ENCODE results near the gene IL12RB1. TPM values are rescaled to one million over a fixed set of nuclear protein-coding genes. Genes with fewer than 3 reads are reported as not detected.
A peak's percentile ranks its signal among the peaks of the same experiment; 100 is the strongest.

IL12RB1 gene
- total and polyA plus RNA-seq, 2 of the 13 experiments (the other 11 are each of a cell fraction or from before 2014, with no cell fraction given), result 0.03 to 0.04 TPM

DNA sequence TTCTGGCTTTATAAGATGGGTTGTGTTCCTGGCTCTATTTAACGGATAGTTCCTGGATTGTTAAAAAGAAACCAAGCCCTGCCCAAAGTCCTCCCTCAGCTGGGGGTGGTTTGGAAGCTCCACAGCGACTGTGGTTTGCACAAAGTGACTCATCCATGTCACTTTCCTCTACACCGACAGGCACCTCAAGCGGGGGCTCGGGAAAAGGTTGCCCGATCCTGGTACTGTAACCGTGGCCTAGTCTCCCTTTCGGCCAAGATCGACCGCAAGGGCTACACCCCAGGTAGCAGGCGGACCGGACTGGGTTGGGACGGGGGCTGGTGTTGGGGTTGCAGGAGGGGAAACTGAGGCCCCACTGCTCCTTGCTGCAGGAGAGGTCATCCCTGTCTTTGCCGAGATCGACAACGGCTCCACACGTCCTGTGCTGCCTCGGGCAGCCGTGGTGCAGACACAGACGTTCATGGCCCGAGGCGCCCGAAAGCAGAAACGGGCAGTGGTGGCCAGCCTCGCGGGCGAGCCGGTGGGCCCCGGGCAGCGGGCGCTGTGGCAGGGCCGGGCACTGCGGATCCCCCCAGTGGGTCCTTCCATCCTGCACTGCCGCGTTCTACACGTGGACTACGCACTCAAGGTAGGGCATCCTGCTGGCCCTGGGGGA, 77.2 kb downstream of the IL12RB1 start (continued):
- TF ChIP-seq, protein P1, sequence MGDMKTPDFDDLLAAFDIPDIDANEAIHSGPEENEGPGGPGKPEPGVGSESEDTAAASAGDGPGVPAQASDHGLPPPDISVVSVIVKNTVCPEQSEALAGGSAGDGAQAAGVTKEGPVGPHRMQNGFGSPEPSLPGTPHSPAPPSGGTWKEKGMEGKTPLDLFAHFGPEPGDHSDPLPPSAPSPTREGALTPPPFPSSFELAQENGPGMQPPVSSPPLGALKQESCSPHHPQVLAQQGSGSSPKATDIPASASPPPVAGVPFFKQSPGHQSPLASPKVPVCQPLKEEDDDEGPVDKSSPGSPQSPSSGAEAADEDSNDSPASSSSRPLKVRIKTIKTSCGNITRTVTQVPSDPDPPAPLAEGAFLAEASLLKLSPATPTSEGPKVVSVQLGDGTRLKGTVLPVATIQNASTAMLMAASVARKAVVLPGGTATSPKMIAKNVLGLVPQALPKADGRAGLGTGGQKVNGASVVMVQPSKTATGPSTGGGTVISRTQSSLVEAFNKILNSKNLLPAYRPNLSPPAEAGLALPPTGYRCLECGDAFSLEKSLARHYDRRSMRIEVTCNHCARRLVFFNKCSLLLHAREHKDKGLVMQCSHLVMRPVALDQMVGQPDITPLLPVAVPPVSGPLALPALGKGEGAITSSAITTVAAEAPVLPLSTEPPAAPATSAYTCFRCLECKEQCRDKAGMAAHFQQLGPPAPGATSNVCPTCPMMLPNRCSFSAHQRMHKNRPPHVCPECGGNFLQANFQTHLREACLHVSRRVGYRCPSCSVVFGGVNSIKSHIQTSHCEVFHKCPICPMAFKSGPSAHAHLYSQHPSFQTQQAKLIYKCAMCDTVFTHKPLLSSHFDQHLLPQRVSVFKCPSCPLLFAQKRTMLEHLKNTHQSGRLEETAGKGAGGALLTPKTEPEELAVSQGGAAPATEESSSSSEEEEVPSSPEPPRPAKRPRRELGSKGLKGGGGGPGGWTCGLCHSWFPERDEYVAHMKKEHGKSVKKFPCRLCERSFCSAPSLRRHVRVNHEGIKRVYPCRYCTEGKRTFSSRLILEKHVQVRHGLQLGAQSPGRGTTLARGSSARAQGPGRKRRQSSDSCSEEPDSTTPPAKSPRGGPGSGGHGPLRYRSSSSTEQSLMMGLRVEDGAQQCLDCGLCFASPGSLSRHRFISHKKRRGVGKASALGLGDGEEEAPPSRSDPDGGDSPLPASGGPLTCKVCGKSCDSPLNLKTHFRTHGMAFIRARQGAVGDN (CRISPR knock-in tag; IDR thresholded peaks at IDR 0.05), result peak; percentile 58
- 0 out of 2 replicates have a peak, but pooled peaks have one; percentile 30 for TF ChIP-seq KAT8 (CRISPR knock-in tag; IDR thresholded peaks at IDR 0.05)
- no peak for TF ChIP-seq ZBTB20 (CRISPR knock-in tag; IDR thresholded peaks at IDR 0.05; ENCODE audit: borderline replicate concordance, low read depth)
- TF ChIP-seq, protein P2, sequence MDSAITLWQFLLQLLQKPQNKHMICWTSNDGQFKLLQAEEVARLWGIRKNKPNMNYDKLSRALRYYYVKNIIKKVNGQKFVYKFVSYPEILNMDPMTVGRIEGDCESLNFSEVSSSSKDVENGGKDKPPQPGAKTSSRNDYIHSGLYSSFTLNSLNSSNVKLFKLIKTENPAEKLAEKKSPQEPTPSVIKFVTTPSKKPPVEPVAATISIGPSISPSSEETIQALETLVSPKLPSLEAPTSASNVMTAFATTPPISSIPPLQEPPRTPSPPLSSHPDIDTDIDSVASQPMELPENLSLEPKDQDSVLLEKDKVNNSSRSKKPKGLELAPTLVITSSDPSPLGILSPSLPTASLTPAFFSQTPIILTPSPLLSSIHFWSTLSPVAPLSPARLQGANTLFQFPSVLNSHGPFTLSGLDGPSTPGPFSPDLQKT (CRISPR knock-in tag; IDR thresholded peaks at IDR 0.05; ENCODE audit: borderline replicate concordance), result no peak
- peak; percentile 100 for TF ChIP-seq ZSCAN30 (CRISPR knock-in tag; IDR thresholded peaks at IDR 0.05)
- TF ChIP-seq GATAD1 (CRISPR knock-in tag; IDR thresholded peaks at IDR 0.05), result 0 out of 2 replicates have a peak, but pooled peaks have one; percentile 24
- TF ChIP-seq XRCC5 (optimal IDR thresholded peaks at IDR 0.05; ENCODE audit: low read length), result peak; percentile 29
- TF ChIP-seq, protein P3, sequence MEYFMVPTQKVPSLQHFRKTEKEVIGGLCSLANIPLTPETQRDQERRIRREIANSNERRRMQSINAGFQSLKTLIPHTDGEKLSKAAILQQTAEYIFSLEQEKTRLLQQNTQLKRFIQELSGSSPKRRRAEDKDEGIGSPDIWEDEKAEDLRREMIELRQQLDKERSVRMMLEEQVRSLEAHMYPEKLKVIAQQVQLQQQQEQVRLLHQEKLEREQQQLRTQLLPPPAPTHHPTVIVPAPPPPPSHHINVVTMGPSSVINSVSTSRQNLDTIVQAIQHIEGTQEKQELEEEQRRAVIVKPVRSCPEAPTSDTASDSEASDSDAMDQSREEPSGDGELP (IDR thresholded peaks at IDR 0.05; ENCODE audit: borderline replicate concordance, low read depth), result peak; percentile 65; the same call in 1 of the 2 replicates
- peak; percentile 40; the same call in 1 of the 2 replicates for TF ChIP-seq GATAD2A (CRISPR knock-in tag; IDR thresholded peaks at IDR 0.05)
- 0 out of 2 replicates have a peak, but pooled peaks have one; percentile 30 for TF ChIP-seq ZNF232 (CRISPR knock-in tag; IDR thresholded peaks at IDR 0.05; ENCODE audit: borderline replicate concordance)
- peak; percentile 84 for TF ChIP-seq ZBTB38 (CRISPR knock-in tag; IDR thresholded peaks at IDR 0.05)
- TF ChIP-seq FOSL2 (CRISPR knock-in tag; IDR thresholded peaks at IDR 0.05), result peak; percentile 95
- TF ChIP-seq, protein P4, sequence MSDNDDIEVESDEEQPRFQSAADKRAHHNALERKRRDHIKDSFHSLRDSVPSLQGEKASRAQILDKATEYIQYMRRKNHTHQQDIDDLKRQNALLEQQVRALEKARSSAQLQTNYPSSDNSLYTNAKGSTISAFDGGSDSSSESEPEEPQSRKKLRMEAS (IDR thresholded peaks at IDR 0.05), result no peak

Other genes starting within 250 kb of the IL12RB1 start
- 2.8 and 3.4 TPM in 2 replicates for gene JAK3, start 239.0 kb downstream of the IL12RB1 start, total RNA-seq (2016; rRNA removed; fragmentation: Illumina TruSeq; extraction: Trizol)
- gene JAK3, start 239.0 kb downstream of the IL12RB1 start, polyA plus RNA-seq (2011; rRNA removed), result 18.6 and 30.1 TPM in 2 replicates
- 1,471 and 1,490 TPM in 2 replicates for gene RPL18A, start 227.0 kb downstream of the IL12RB1 start, total RNA-seq (2016; rRNA removed; fragmentation: Illumina TruSeq; extraction: Trizol)
- 2,004 and 2,232 TPM in 2 replicates for gene RPL18A, start 227.0 kb downstream of the IL12RB1 start, polyA plus RNA-seq (2011; rRNA removed)
- not detected in 2 replicates for gene SLC5A5, start 215.0 kb downstream of the IL12RB1 start, total RNA-seq (2016; rRNA removed; fragmentation: Illumina TruSeq; extraction: Trizol)
- not detected in 2 replicates for gene SLC5A5, start 215.0 kb downstream of the IL12RB1 start, polyA plus RNA-seq (2011; rRNA removed)
- 14.9 and 16.3 TPM in 2 replicates for gene CCDC124, start 153.9 kb downstream of the IL12RB1 start, total RNA-seq (2016; rRNA removed; fragmentation: Illumina TruSeq; extraction: Trizol)
- gene CCDC124, start 153.9 kb downstream of the IL12RB1 start, polyA plus RNA-seq (2011; rRNA removed), result 20.3 and 24.8 TPM in 2 replicates
- gene KCNN1, start 119.8 kb downstream of the IL12RB1 start, total RNA-seq (2016; rRNA removed; fragmentation: Illumina TruSeq; extraction: Trizol), result 0.04 TPM in 1 of 2 replicates, not detected in the other
- gene KCNN1, start 119.8 kb downstream of the IL12RB1 start, polyA plus RNA-seq (2011; rRNA removed), result not detected in 2 replicates
- gene ARRDC2, start 78.8 kb downstream of the IL12RB1 start, total RNA-seq (2016; rRNA removed; fragmentation: Illumina TruSeq; extraction: Trizol), result 1.7 and 2.1 TPM in 2 replicates
- gene ARRDC2, start 78.8 kb downstream of the IL12RB1 start, polyA plus RNA-seq (2011; rRNA removed), result 3.4 and 4.3 TPM in 2 replicates
- 4.1 and 4.5 TPM in 2 replicates for gene MAST3, start 10.8 kb upstream of the IL12RB1 start, total RNA-seq (2016; rRNA removed; fragmentation: Illumina TruSeq; extraction: Trizol)
- 4.6 and 6.0 TPM in 2 replicates for gene MAST3, start 10.8 kb upstream of the IL12RB1 start, polyA plus RNA-seq (2011; rRNA removed)
- gene PIK3R2, start 66.2 kb upstream of the IL12RB1 start, total RNA-seq (2016; rRNA removed; fragmentation: Illumina TruSeq; extraction: Trizol), result 15.8 and 25.3 TPM in 2 replicates
- gene PIK3R2, start 66.2 kb upstream of the IL12RB1 start, polyA plus RNA-seq (2011; rRNA removed), result 18.6 and 27.2 TPM in 2 replicates
- 41.2 and 79.4 TPM in 2 replicates for gene IFI30, start 86.9 kb upstream of the IL12RB1 start, total RNA-seq (2016; rRNA removed; fragmentation: Illumina TruSeq; extraction: Trizol)
- gene IFI30, start 86.9 kb upstream of the IL12RB1 start, polyA plus RNA-seq (2011; rRNA removed), result 24.7 and 25.0 TPM in 2 replicates
- gene MPV17L2, start 106.3 kb upstream of the IL12RB1 start, total RNA-seq (2016; rRNA removed; fragmentation: Illumina TruSeq; extraction: Trizol), result 13.0 and 16.7 TPM in 2 replicates
- 12.4 and 13.6 TPM in 2 replicates for gene MPV17L2, start 106.3 kb upstream of the IL12RB1 start, polyA plus RNA-seq (2011; rRNA removed)
- gene RAB3A, start 117.1 kb upstream of the IL12RB1 start, total RNA-seq (2016; rRNA removed; fragmentation: Illumina TruSeq; extraction: Trizol), result 0.53 and 0.58 TPM in 2 replicates
- gene RAB3A, start 117.1 kb upstream of the IL12RB1 start, polyA plus RNA-seq (2011; rRNA removed), result 0.95 and 0.98 TPM in 2 replicates
- 0.90 and 1.4 TPM in 2 replicates for gene PDE4C, start 139.5 kb upstream of the IL12RB1 start, total RNA-seq (2016; rRNA removed; fragmentation: Illumina TruSeq; extraction: Trizol)
- 14.0 and 17.9 TPM in 2 replicates for gene PDE4C, start 139.5 kb upstream of the IL12RB1 start, polyA plus RNA-seq (2011; rRNA removed)
- gene IQCN, start 187.5 kb upstream of the IL12RB1 start, total RNA-seq (2016; rRNA removed; fragmentation: Illumina TruSeq; extraction: Trizol), result 0.04 and 0.07 TPM in 2 replicates
- gene IQCN, start 187.5 kb upstream of the IL12RB1 start, polyA plus RNA-seq (2011; rRNA removed), result 0.14 and 0.18 TPM in 2 replicates
- 31.8 and 41.2 TPM in 2 replicates for gene JUND, start 194.7 kb upstream of the IL12RB1 start, total RNA-seq (2016; rRNA removed; fragmentation: Illumina TruSeq; extraction: Trizol)
- gene JUND, start 194.7 kb upstream of the IL12RB1 start, polyA plus RNA-seq (2011; rRNA removed), result 59.8 and 124 TPM in 2 replicates
- gene LSM4, start 236.1 kb upstream of the IL12RB1 start, total RNA-seq (2016; rRNA removed; fragmentation: Illumina TruSeq; extraction: Trizol), result 166 and 188 TPM in 2 replicates
- 65.8 and 66.8 TPM in 2 replicates for gene LSM4, start 236.1 kb upstream of the IL12RB1 start, polyA plus RNA-seq (2011; rRNA removed)